Mesodermal cell (in vitro differentiated cells): ENCODE data around the gene ATG5.
"Not testable (repeated sequence)": the region's sequence is repeated elsewhere in the genome, so short reads cannot be mapped to it uniquely, and the experiment has no call there.

ENCODE experiments used
- H3K27ac ChIP-seq: 2 replicates; pipeline ENCODE4 v1.7.0; 2013; ENCODE audit warnings: mild to moderate bottlenecking, low read depth, low read length, moderate library complexity; ENCODE audit not compliant: severe bottlenecking
- H3K36me3 ChIP-seq: 2 replicates; pipeline ENCODE4 v1.7.1; 2013; ENCODE audit warnings: mild to moderate bottlenecking, low read length, moderate library complexity; ENCODE audit not compliant: control insufficient read depth, insufficient read depth
- H3K4me1 ChIP-seq: one replicate; pipeline ENCODE4 v1.7.1; 2013; ENCODE audit warnings: mild to moderate bottlenecking, low read length; ENCODE audit not compliant: insufficient read depth, control insufficient read depth, poor library complexity, severe bottlenecking
- H3K4me3 ChIP-seq: 2 replicates; pipeline ENCODE4 v1.7.0; 2013; ENCODE audit warnings: low read length, control low read depth, mild to moderate bottlenecking; ENCODE audit not compliant: insufficient read depth, poor library complexity, severe bottlenecking; ENCODE audit errors: extremely low read depth
- H3K9me3 ChIP-seq: 2 replicates; pipeline ENCODE4 v1.7.1; 2013; ENCODE audit warnings: mild to moderate bottlenecking, low read length, moderate library complexity; ENCODE audit not compliant: control insufficient read depth
- WGBS, 2 experiments: methylation state at CpG; one replicate each; pipeline ENCODE4 v1.1.5; 2013; ENCODE audit warnings: missing lambda C conversion rate in 2 of 2; ENCODE audit not compliant: insufficient coverage in 2 of 2; 5-methylcytosine and 5-hydroxymethylcytosine counted together

Gene ATG5

DNA sequence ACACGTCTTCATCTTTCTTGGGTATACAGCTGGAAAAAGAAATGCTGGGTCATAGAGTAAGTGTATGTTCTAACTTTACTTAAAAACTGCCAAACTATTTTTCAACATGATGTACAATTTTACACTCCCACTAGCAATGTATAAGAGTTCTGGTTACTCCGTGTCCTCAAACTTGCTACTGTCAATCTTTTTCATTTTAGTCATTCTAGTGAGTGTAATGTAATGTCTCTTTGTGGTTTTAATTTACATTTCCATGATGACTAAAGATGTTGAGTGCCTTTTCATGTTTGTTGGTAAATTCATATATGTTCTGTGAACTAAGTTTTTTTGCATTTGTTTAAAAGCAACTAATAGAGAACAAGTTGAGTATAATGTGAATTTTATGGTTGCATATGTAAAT, 43.9 kb downstream of the ATG5 start:
- H3K36me3 ChIP-seq: peaks cover 13% of the 10 kb centered on the region
- H3K4me3 ChIP-seq: no peak overlapping the region
- no peak overlapping the region for H3K27ac ChIP-seq
- no CpG with 5 or more reads among the region's 2 CpGs for WGBS, 2 experiments
- no peaks in the 10 kb centered on the region for H3K9me3 ChIP-seq
- H3K4me1 ChIP-seq: no peaks in the 10 kb centered on the region

DNA sequence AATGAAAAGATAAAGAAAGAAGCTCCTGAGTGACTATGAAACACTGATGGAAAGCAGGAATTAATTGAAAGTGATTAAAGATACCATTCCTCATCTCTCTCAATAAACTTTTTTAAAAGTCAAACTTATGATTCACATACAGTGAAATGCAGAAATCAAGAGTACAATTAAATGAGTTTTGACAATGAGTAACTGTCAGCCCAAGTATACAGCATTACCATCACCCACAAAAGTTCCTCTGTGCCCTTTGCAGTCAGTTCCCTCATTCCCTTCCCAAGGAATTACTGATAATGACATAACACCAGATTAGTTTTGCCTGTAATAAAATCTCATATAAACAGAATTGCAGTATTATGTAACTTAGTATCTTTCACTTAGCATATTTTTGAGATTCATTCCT, 44.5 kb downstream of the ATG5 start:
- Histone ChIP-seq H3K36me3 (peaks cover 13% of the 10 kb centered on the region), H3K4me3 (no peak overlapping the region), H3K9me3 (no peaks in the 10 kb centered on the region), H3K27ac (no peak overlapping the region), H3K4me1 (no peaks in the 10 kb centered on the region)

DNA sequence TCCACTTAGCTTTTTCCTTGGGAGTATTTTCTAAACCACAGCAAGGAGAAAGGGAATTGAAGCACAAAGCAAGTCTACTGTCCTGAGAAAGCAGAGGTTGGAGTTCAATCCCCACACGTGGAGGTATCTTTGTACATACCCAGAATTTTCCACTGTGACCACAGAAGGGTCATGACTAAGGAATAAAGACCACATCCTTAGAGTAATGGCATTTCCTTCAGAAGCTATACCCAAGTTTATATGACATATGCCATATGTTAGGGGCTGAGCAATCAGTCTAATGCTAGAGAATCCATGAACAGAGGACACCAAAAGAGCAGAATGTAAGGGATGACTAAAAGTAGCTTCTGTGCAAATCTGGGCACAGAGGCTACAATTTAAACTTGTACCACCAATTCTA, 46.4 kb downstream of the ATG5 start:
- Histone ChIP-seq H3K4me3 (no peak overlapping the region), H3K36me3 (peaks cover 13% of the 10 kb centered on the region), H3K27ac (no peak overlapping the region), H3K9me3 (no peaks in the 10 kb centered on the region), H3K4me1 (no peaks in the 10 kb centered on the region)
- 89 to 100% methylated on average over 1 of the region's 1 CpG for WGBS, 2 experiments

DNA sequence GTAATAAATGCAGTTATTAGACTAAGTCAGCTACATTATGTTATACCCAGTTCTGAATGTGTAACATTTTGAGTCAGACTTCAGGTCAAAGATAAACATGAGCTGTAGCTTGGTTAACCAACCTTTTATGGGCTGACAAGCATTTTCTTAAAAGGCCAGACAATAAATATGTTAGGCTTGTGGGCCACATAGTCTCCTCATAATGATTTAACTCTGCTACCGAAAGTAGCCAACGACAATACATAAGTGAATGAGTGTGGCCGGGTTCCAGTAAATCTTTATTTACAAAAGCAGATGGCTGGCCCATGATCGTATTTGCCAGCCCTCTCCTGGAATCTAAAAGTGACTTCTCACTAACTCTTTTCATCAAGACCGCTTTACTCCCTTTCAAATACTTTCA, 49.9 kb downstream of the ATG5 start:
- Histone ChIP-seq H3K36me3 (peaks cover 13% of the 10 kb centered on the region), H3K9me3 (no peaks in the 10 kb centered on the region), H3K27ac (no peak overlapping the region), H3K4me1 (no peaks in the 10 kb centered on the region), H3K4me3 (no peak overlapping the region)
- WGBS, 2 experiments: 95 to 98% methylated on average over 4 to 5 of the region's 5 CpGs

DNA sequence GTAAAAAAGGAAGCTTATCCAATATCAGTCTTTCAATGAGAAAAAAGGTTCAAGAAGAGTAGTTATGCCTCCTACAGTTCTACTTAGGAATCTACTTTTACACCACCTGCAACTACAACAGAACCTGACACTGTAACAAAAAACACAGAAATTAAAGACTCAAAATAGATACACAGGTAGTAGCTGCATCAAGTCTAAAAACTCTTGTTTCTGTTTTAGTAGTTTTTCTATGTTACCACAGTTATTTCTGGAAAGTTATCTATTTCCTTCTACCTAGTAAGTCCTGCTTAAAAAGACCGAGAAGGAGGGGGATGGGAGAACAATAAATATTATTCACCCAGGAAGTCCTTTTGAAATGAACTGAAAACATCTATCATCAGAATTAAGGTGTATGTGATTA, 52.5 kb downstream of the ATG5 start:
- WGBS, 2 experiments: no CpG with 5 or more reads among the region's 1 CpG
- H3K4me3 ChIP-seq: no peak overlapping the region
- no peaks in the 10 kb centered on the region for H3K4me1 ChIP-seq
- peaks cover 5% of the 10 kb centered on the region for H3K36me3 ChIP-seq
- H3K27ac ChIP-seq: no peak overlapping the region
- H3K9me3 ChIP-seq: no peaks in the 10 kb centered on the region

DNA sequence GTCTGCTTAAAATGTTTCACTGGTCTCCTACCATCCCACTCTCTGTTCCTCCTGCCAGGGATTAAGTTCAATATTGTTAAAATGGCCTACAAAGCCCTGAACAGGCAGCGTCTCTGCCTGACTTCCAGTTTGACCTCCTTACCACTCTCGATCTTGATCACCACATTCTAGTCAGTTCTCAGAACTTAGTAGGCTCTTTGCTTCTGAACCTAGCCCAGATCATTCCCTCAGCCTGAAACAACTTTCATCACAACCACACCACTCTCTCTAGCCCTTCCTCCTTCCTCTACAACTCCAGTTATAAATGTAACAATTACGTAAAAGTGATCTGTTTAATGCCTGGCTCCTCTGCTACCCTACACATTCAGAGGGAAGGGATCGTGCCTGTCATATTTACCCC, 53.3 kb downstream of the ATG5 start:
- WGBS, 2 experiments: 93 to 100% methylated on average over 4 of the region's 4 CpGs
- H3K4me1 ChIP-seq: no peaks in the 10 kb centered on the region
- H3K4me3 ChIP-seq: no peak overlapping the region
- H3K9me3 ChIP-seq: no peaks in the 10 kb centered on the region
- peaks cover 3% of the 10 kb centered on the region for H3K36me3 ChIP-seq
- no peak overlapping the region for H3K27ac ChIP-seq

DNA sequence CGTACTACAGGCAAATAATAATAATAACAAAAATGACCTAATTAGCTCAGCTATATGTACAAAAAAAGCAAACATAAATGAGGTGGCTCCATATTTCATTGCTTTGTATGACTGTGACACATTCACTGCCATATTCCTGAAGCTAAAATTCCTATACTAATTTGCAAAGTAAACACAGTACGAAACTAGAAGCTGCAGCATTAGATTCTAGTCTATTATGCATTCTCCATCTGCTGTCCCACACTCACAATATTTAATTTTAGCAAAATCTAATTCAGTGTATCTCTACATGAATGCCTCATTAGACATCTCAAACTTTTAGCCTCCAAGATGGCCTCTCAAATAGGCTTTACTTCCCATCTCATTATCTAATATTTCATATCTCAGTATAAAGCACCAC, 55.1 kb downstream of the ATG5 start:
- 89 to 100% methylated on average over 1 of the region's 2 CpGs for WGBS, 2 experiments
- no peaks in the 10 kb centered on the region for H3K4me1 ChIP-seq
- H3K36me3 ChIP-seq: peaks cover 3% of the 10 kb centered on the region
- H3K9me3 ChIP-seq: no peaks in the 10 kb centered on the region
- no peak overlapping the region for H3K27ac ChIP-seq
- no peak overlapping the region for H3K4me3 ChIP-seq

DNA sequence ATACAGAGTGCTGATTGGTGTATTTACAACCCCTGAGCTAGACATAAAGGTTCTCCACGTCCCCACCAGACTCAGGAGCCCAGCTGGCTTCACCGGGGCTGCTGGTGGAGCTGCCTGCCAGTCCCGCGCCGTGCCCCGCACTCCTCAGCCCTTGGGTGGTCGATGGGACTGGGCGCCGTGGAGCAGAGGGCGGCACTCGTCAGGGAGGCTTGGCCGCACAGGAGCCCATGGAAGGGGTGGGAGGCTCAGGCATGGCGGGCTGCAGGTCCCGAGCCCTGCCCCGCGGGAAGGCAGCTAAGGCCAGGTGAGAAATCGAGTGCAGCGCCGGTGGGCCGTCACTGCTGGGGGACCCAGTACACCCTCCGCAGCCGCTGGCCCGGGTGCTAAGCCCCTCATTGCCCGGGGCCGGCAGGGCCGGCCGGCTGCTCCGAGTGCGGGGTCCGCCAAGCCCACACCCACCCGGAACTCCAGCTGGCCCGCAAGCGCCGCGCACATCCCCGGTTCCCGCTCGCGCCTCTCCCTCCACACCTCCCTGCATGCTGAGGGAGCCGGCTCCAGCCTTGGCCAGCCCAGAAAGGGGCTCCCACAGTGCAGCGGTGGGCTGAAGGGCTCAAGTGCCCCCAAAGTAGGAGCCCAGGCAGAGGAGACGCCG, 56.2 kb downstream of the ATG5 start:
- H3K27ac ChIP-seq, H3K4me1 ChIP-seq, H3K4me3 ChIP-seq, H3K36me3 ChIP-seq, H3K9me3 ChIP-seq: not testable (repeated sequence)
- WGBS, 2 experiments: 95 to 97% methylated on average over 18 to 41 of the region's 43 CpGs

DNA sequence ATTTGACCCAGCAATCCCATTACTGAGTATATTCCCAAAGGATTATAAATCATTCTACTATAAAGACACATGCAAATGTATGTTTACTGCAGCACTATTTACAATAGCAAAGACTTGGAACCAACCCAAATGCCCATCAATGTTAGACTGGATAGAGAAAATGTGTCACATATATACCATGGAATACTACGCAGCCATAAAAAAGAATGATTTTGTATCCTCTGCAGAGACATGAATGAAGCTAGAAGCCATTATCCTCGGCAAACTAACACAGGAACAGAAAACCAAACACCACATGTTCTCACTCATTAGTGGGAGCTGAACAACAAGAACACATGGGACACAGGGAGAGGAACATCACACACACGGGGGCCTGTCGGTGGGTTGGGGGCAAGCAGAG, 57.1 kb downstream of the ATG5 start:
- H3K27ac ChIP-seq, H3K9me3 ChIP-seq, H3K4me1 ChIP-seq, H3K4me3 ChIP-seq, H3K36me3 ChIP-seq: not testable (repeated sequence)
- WGBS, 2 experiments: 83 to 100% methylated on average over 2 of the region's 4 CpGs

DNA sequence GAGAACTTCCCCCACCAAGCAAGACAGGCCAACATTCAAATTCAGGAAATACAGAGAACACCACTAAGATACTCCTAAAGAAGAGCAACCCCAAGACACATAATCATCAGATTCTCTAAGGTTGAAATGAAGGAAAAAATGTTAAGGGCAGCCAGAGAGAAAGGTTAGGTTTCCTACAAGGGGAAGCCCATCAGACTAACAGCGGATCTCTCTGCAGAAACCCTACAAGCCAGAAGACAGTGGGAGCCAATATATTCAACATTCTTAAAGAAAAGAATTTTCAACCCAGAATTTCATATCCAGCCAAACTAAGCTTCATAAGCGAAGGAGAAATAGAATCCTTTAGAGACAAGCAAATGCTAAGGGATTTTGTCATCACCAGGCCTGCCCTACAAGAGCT, 61.1 kb downstream of the ATG5 start:
- WGBS, 2 experiments: 83% methylated on average over 1 of the region's 2 CpGs; no CpG with 5 or more reads in 1 of the 2 experiments
- H3K4me1 ChIP-seq, H3K27ac ChIP-seq: not testable (repeated sequence)

DNA sequence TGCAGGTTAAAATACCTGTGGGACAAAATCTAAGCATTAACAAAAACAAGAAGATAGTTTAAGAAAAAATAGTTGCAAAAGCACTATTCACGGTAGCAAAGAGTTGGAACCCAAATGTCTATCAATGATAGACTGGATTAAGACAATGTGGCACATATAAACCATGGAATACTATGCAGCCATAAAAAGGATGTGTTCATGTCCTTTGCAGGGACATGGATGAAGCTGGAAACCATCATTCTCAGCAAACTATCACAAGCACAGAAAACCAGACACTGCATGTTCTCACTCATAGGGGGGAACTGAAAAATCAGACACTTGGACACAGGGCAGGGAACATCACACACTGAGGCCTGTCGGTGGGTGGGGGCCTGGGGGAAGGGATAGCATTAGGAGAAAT, 65.8 kb downstream of the ATG5 start:
- H3K36me3 ChIP-seq, H3K27ac ChIP-seq, H3K4me3 ChIP-seq, H3K9me3 ChIP-seq, H3K4me1 ChIP-seq: not testable (repeated sequence)
- WGBS, 2 experiments: 100% methylated on average over 1 of the region's 2 CpGs; no CpG with 5 or more reads in 1 of the 2 experiments

More for the DNA sequence above, 61.1 kb downstream of the ATG5 start:
- peaks cover 12% of the 10 kb centered on the region for H3K36me3 ChIP-seq
- not testable (repeated sequence) for H3K4me3 ChIP-seq, H3K9me3 ChIP-seq
